HG03060 (cell line): ENCODE data around the gene CUZD1.
"Not testable (repeated sequence)": the region's sequence is repeated elsewhere in the genome, so short reads cannot be mapped to it uniquely, and the experiment has no call there.

ENCODE experiments used
- ATAC-seq: cut with Tn5 transposase; IDR thresholded peaks from one replicate; pipeline ENCODE4 v1.9.1; 2021; ENCODE audit warnings: low read depth, moderate number of reproducible peaks; ENCODE audit not compliant: unreplicated experiment

Gene CUZD1

DNA sequence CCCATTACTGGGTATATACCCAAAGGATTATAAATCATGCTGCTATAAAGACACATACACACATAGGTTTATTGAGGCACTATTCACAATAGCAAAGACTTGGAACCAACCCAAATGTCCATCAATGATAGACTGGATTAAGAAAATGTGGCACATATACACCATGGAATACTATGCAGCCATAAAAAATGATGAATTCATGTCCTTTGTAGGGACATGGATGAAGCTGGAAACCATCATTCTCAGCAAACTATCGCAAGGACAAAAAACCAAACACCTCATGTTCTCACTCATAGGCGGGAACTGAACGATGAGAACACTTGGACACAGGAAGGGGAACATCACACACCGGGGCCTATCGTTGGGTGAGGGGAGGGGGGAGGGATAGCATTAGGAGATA is 12.4 kb upstream of the CUZD1 start:
- ATAC-seq: not testable (repeated sequence)

DNA sequence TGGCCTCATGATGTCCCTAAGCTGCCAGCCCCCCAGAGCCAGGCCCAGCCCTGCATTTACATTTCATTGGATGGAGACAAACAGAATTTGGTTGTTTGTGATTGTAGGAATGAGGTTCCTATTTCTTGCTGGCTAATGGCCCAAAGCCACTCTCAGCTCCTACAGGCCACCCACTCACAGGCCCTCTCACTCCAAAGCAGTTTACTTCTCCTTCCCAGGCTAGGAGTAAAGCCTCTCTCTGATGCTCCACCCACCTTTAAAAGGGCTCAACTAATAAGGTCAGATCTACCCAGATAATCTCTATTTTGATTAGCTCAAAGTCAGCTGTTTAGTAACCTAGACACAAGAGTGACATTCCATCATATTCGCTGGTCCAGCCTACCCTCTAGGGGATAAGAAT is 11.2 kb upstream of the CUZD1 start:
- ATAC-seq: no peak

DNA sequence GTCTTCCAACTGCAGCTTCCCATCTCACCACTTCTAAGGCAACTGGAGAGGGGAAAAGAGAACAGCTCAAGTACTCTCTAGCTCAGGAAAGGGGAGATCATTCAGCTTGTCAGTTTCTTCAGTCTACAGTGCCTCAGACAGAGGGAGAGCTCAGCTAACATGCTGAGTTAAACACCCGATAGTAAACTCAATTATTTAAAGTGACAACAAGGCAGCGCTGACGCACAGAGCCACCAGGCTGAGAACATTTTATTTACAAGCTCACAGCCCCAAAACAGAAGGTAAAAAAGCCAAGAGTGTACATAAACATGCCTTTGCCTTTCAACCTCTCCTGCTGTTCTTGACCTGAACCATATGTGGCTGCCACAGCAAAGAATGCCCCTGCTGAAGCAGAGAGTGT is 10.1 kb upstream of the CUZD1 start:
- no peak for ATAC-seq

DNA sequence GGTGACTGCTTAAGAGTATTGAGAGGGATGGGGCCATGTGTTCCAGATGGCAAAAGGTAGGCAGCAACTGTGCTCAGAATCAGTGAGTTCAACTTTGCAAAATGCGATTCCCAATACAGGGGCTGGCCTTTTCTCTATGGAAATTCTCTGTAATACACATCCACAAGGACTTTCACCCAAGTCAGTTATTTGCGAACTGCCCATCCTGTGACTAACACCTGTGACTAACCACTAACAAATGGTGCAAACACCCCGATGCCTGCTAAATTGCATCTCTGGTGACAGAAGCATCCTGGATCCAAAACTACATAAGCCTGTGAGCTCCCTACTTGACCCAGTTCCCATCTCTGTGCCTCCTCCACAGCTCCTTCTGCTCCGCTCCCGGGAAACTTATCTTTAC is 9.0 kb upstream of the CUZD1 start:
- no peak for ATAC-seq

DNA sequence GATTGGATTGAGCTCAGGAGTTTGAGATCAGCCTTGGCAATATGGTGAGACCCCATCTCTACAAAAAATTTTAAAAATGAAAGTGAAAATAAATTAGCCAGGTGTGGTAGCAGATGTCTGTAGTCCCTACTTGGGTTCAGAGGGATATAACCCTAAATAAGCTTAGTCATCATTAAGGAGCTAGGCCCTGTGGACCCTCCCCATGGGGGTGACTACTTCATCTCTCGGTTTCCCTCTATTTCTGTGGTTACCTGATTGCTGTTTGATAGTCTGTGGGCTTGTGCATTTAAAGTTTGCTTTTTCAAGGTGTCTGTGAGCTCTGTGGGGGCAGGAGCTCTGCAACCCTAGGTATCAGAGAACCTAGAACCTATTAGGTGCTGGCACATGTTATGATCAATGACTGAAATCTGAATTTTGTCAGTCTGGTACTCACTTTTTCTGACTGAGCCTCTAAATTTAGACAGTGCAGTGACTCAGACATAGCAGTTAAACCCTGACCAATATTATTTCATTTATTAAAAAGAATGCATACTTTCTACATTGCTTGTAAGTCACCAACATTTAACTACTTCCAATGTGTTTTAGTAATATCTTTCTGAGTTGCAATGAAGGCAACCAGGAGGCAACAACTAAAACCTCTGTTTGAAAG is 8.1 kb upstream of the CUZD1 start:
- no peak for ATAC-seq

DNA sequence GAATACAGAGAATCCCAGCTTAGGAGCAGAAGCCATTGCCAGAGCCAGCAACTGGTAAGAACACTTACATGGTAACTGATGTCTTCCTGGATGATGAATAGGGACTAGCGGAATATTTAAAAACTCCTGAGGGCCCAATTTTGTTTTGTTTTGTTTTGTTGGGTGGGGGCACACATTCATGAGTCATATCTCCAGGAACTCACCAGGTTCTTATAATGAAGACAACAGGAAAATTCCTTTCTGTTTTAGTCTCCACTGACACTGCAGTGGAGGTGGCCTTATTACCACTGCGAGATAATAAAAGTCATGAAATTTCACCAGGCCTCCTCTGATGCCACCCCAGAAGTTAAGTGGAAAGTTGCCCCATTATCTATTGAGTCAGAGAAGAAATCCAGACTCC is 6.6 kb upstream of the CUZD1 start:
- ATAC-seq: no peak

DNA sequence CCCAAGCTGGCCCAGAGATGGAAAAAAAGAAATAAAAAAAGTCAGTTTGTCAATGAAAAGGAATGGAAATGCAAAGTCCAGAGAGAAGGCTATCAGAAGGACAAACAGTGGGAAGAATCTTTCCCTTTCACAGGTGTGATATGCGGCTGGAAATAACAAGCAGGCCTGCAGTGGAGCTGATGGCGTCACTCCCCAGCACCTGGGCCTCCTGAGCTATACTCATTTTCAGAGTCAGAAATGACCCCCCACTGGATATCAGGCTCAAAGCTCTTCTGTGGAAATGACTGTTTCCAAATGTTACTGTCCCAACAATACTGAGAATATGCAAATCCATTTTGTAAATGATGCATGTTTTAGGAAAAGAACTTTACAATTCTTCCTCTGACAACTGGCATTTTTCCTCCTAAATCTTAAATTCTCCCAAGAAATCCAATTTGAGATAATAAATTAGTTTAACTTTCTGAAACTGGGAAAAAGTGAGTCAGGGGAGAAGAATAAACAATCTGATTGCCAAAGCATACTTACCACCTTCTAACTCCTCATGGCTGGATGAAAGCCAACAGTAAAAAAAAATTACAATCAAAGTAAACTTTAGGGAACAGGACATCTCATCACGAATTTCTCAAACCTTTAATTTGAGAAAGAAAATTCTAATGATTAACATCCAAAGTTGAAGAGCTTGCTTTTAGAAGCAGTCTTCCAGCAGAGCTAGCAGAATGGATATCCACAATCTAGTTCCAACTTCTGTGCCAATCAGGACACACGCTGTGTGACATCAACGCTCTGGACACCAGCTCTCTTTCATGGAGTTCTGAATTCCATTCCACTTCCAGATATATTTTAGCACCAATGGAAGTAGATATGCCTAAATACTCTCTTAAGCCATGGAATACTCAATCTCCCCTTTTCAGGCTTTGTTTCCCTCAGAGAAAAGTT is 5.3 kb upstream of the CUZD1 start:
- no peak for ATAC-seq

DNA sequence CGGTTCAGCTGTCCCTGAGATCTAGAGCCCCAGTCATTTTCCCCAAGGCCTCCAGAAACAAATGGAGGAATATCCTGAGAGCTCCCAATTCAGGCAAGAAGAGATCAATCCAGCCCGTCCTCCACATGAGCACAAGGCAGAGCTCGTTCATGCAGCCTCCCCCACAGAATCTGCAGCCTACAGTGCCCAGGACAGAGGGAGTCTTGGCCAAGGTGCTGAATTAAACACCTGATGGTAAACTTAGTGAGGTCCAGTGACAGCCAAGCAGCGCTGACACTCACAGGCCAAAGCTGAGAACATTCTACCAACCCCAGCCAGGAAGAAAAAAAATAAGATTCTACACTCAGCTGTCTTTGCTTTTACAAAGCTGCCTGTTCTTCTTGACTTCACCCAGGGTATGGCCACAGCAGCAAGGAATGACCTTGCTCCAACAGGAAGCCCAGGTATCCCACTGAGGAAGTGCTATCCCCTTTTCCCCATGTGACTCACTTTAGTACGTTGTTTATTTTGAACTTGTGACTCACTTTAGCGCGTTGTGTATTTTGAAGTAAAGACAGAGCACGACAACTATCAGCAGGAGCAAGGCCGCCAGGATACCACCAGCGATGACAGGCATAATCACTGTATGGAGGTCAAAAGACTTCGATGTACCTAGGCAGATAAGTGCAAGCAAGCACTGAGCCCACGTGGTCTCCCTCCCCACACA is 4.4 kb upstream of the CUZD1 start:
- ATAC-seq: no peak

DNA sequence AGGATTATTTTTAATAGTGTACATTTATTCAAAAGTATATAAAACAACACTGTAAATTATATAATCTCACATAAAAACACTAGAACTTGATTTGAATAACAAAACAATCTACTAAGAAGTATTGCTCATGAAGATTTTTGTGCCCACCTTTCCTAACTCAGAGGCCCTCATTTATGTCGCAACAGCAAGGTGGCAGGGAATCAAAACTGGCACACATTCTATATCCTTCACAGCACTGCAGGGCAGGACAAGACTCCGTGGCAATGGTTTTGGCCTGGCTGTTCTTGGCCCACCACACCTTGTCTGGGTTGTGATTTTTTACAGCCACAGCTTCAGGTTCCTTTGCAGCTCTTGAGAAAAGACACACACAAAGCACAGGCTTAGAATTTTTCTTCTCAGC is 3.4 kb upstream of the CUZD1 start:
- ATAC-seq: no peak

DNA sequence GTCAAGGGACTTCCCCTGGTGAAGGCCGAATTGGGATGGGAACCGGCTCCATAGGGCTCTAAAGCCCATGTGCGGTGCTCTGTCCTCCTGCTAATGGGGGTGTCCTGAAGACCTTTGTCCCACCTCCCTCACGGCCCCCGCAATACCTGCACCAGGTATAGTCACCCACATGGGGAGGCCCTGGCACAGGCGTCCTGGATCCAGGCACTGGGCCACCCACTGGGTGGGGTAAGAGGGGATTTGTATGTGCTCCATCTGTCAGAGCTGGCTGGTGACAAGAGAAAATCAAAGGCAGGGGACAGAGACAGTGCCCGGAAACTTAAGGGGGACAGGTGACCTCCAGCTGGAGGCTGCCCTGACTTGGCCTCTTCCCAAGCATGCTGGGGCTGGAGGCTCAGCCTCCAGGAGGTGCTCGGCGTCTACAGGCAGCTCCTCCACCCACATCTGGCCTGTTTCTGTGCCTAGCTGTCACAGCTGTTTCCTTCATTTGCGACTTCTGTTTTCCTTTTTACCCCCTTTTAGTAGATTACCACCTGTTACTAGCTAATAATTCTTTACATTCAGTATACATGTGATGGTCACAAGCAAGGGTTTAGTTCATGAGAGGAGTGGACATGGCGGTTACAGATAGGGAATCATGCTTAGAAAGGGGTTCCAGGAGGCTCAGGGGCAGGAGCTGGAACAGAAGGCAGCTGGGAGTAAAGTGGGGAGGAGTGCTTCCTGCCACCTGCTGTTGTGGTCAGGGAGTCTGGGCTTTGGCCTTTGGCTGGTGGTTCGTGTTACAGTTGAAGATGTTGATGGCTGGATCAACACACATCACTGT is 2.3 kb upstream of the CUZD1 start:
- no peak for ATAC-seq

DNA sequence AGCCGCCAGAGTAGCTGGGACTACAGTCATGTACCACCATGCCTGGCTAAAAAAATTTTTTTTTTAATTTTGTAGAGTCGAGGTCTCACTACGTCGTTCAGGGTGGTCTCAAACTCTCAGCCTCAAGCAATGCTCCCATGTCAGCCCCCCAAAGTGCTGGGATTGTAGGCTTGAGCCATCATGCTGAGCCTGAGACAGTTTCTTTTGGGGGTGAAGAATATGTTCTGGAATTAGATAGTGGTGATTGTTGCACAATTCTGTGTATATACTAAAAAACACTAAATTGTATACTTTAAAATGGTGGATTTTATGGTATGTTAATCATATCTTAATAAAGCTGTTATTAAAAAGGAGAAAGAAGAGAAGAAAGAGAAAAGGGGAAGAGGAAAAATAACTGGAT is 1.5 kb downstream of the CUZD1 start:
- no peak for ATAC-seq

DNA sequence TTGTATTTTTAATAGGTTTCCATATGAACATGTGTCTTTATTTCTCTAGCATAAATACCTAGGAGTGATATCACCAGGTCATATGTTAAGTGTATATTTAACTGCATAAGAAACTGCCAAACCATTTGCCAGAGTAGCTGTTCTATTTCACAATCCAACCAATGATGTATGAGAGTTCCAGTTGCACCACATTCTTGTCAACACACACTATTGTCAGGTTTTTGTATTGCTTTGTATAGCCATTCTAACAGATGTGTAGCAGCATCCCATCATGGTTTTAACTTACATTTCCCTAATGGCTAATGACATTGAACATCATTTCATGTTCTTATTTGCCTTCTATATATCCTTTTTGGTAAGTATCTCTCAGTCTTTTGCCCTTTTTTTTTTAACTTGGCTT is 4.1 kb downstream of the CUZD1 start:
- ATAC-seq: no peak

DNA sequence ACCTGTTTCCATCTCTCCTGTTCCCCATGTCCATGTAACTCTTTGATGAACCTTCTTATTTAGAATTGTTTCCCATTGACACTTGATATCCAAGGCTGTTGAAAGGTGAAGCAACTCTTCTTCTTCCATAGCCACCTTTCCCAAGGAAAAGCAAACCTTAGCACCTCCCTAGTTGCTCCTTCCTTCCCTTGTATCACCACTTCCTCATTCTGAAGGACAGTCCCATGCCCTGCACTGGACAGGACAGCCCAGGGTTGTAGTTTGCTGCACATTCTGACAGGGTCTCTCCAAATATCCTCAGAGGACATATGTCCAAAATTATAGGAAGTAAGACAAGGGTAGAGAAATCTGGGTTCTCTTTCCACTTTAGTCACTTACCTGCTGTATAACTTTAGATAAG is 6.2 kb downstream of the CUZD1 start:
- no peak for ATAC-seq

DNA sequence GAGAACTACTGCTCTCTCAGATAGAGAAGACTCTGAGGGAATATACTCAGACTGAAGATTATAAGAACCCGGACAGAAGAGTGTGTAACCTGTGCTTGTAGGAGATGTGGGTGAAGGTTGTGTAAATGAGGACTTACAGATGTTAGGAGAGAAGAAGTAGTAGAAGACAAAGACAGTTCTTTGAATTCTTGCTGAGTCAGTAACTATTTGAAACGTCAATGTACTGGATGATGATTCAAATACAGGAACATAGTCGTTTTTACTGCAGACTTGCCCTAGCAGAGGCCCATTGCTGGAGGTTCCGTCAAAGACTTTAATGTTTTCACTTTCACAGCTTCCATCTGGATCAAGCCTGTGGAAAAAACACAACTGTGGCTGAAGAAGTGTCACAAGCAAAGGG is 6.8 kb downstream of the CUZD1 start:
- no peak for ATAC-seq

DNA sequence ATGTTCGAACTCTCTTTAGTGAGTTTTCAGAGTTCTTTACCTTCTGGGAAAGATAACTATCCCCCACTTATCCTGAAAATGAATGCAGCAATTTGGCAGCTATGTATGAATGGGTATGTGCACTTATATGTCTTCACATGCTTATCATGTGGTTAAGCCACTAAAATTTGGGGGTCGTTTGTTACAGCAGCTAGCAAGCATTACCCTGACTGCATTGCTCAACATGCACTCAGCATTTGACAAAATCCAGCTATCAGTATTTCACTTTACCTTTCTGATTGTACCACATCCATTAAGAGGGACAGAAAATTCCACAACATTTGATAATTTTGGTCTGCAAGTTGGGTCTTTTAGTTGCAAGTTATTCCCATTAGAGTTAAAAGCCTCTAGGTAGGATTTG is 9.7 kb downstream of the CUZD1 start:
- ATAC-seq: no peak

DNA sequence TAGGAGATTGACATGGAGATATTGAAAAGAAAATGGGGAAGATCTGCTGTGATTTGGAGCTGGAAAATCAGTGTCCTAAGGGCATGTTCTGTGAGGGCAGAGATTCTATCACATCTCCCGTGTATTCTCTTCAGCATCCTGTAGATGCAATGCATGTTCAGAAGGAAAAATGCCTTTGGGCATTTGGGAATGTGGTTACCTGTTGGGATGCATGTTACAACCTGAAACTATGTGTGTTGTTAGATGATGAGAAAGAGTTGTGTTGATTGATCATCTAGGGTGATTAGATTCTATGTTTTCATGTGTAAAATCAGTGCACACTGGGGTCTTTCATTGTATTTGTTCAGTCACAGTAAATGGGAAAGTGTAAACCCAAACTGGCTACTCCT is 14.7 kb downstream of the CUZD1 start:
- no peak for ATAC-seq

DNA sequence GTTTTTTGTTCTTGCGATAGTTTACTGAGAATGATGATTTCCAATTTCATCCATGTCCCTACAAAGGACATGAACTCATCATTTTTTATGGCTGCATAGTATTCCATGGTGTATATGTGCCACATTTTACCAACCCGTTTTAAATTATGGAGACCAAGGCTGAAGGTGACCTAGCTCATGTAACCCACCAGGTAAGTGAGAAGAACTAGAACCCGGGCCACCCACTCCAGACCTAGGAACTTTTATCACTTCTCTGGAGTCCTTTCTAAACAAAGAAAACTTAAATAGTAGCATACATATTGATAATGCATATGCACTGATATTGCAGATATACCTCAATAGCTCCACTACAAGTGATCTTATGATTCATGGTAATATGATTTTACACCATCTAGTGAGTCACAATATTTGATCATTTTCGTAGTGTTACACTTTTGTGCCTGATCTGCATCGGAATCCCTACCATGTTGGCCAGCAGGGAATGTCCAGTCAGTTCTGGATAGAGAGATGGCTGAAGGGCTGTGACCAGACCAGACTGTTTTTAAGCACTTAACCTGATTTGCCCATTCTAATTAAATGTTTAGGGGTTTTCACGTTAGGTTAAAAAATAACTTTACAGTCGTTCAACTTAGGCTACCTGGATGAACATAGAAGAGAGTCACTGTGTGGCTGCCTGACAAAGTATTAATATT is 15.2 kb downstream of the CUZD1 start:
- ATAC-seq: no peak

DNA sequence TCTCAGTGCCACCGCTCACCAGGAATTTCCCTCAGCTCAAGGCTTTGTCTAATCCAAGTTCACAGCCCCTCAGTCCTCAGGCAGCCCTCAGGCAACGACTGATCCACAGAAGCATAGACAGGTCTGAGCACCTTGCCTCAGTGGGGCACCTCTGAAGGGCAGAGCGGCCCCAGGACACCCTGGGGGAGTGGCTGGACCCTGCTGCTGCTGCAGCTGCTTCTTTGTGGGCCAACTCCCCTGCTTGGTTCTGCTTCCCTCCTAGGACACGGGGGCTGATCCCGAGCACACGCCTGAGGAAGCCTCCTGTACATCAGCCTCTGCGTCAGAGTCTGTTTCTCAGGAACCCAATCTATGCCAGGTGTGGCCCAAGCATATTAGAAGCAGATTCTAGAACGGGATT is 16.2 kb downstream of the CUZD1 start:
- ATAC-seq: no peak

DNA sequence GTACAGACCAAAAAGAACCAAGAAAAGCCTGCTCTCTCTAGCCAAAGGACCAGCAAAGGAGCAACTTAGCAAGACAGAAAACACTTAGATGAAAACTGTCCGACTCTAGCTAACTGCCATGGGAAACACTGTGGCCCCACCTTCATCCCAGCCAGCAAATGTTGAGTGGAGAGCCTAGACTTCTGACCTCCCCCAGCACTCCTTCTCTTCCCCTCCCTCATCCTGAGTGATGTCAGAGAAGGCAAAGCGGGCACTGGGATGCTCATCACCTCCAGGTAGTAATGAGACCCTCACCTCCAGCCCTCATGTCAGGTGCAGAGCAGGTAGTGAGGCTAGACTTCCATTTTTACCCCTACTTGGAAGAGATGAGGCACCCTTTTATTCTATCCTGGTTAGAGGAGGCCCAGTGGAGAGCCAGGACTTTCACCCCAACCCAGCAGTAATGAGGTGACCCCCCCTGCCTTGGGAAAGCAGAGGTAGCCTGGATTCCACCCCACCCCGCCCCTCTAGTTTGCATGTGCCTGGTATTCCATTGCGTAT is 16.9 kb downstream of the CUZD1 start:
- no peak for ATAC-seq

DNA sequence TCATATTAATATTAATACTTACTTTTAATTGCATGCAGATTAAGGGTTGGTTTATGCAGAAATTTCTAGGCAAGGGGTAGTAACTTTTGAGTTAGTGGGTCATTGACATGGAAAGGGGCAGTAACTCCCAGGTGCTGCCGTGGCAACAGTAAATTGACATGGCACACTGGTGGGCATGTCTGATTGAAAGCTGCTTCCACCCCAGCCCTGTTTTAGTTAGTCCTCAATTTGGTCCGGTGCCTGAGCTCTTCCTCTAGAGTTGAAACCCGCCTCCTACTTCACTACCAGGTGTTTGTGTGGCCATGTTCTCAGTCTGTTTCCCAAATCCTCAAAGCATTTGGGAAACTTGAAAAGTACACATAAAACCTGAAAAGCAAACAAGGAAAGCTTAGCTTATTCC is 18.4 kb downstream of the CUZD1 start:
- no peak for ATAC-seq
